HCT116 (cell line): Measurements from ENCODE around the gene S100P. TPM values are rescaled to one million over a fixed set of nuclear protein-coding genes. Genes with fewer than 3 reads are reported as not detected.

Source experiments
- ATAC-seq: fragments of 200-7000 bp; cut with Tn5 transposase; 2 replicates; pipeline ENCODE4 v1.9.1; 2020; ENCODE audit warnings: mild to moderate bottlenecking, moderate library complexity
- BruUV-seq: library from RNA; stranded (reverse); fragments of 400-500 nt; replicated peaks from 2 replicates; lab custom pipeline; 2021; lab: Mats Ljungman, UMichigan
- CTCF ChIA-PET: fragments of 300-600 bp; sonication (Branson Sonifier 250); formaldehyde crosslinking; loops from one replicate; lab custom pipeline; 2021; ENCODE audit warnings: antibody characterized with exemption; lab: Charles Lee
- POLR2A ChIA-PET: fragments of 300-600, 350-600 bp; sonication (Branson Sonifier 250); formaldehyde crosslinking; loops from one replicate; lab custom pipeline; 2021; ENCODE audit warnings: antibody characterized with exemption; lab: Charles Lee
- RAD21 ChIA-PET, 2 experiments: fragments of 300-600 bp; sonication (Branson Sonifier 250); formaldehyde crosslinking; loops; one replicate each; lab custom pipeline; 2023; ENCODE audit warnings: low total read pairs in 2 of 2; ENCODE audit not compliant: uncharacterized antibody in 2 of 2, unreplicated experiment in 2 of 2, low non-redundant PET in 1 of 2; lab: Charles Lee
- DNase-seq: peaks from one replicate; pipeline ENCODE4 v3.0.0-alpha.2; 2010; ENCODE audit warnings: low read depth, low spot score
- H2AFZ ChIP-seq: fragments of 200-600 bp; shearing (Covaris generic), sonication (generic); 2 replicates; pipeline ENCODE4 v1.6.1; 2017; ENCODE audit warnings: low read depth, mixed run types, mixed read lengths, antibody characterized with exemption, low read length; ENCODE audit not compliant: poor library complexity, severe bottlenecking
- H3K27ac ChIP-seq: 2 replicates; pipeline ENCODE4 v1.5.1; 2012; ENCODE audit warnings: low read depth, low read length
- H3K27me3 ChIP-seq: fragments of 200-600 bp; sonication (generic); 2 replicates; pipeline ENCODE4 v1.6.1; 2016; ENCODE audit warnings: mixed run types, low read length, mixed read lengths; ENCODE audit not compliant: insufficient read depth
- H3K36me3 ChIP-seq, 2 experiments: fragments of 200-500 bp in 1 of 2; fragments of 200-600 bp in 1 of 2; sonication (Bioruptor generic) in 1 of 2; sonication (generic) in 1 of 2; 2 replicates each; pipeline versions ENCODE4 v1.5.1 to v1.6.1; 2014 to 2016; ENCODE audit warnings: low read length in 2 of 2, inconsistent platforms in 1 of 2, mixed read lengths in 1 of 2, mixed run types in 1 of 2; ENCODE audit not compliant: insufficient read depth in 2 of 2, control insufficient read depth in 1 of 2
- H3K4me1 ChIP-seq, 2 experiments: fragments of 200-600 bp in 1 of 2; sonication (generic) in 1 of 2; 2 replicates each; pipeline versions ENCODE4 v1.5.1 to v1.6.1; 2012 to 2017; ENCODE audit warnings: low read length in 2 of 2, inconsistent platforms in 1 of 2, mild to moderate bottlenecking in 1 of 2, mixed read lengths in 1 of 2, mixed run types in 1 of 2, moderate library complexity in 1 of 2; ENCODE audit not compliant: insufficient read depth in 2 of 2, control insufficient read depth in 1 of 2
- H3K4me2 ChIP-seq: fragments of 200-600 bp; sonication (generic); 2 replicates; pipeline ENCODE4 v1.6.1; 2017; ENCODE audit warnings: mixed run types, low read length, mixed read lengths
- H3K4me3 ChIP-seq, 2 experiments: fragments of 200-600 bp in 1 of 2; sonication (generic) in 1 of 2; replicated peaks in 1 of 2; 2 replicates each; pipeline ENCODE4 v1.5.1; 2011 to 2016; ENCODE audit warnings: low read length in 2 of 2, control low read depth in 1 of 2, low read depth in 1 of 2, mild to moderate bottlenecking in 1 of 2, mixed read lengths in 1 of 2, mixed run types in 1 of 2
- H3K79me2 ChIP-seq: fragments of 200-600 bp; sonication (generic); 2 replicates; pipeline ENCODE4 v1.6.1; 2017; ENCODE audit warnings: mild to moderate bottlenecking, mixed run types, low read length, moderate library complexity, mixed read lengths; ENCODE audit not compliant: insufficient read depth
- H3K9ac ChIP-seq: fragments of 200-600 bp; sonication (generic); 2 replicates; pipeline ENCODE4 v1.6.1; 2016; ENCODE audit warnings: low read length, mixed read lengths
- H3K9me2 ChIP-seq: fragments of 200-600 bp; sonication (generic), shearing (Covaris generic); 2 replicates; pipeline ENCODE4 v1.6.1; 2017; ENCODE audit warnings: mixed run types, mild to moderate bottlenecking, moderate library complexity; ENCODE audit not compliant: insufficient read depth
- H3K9me3 ChIP-seq, 2 experiments: fragments of 200-500 bp in 1 of 2; fragments of 200-600 bp in 1 of 2; sonication (Bioruptor generic) in 1 of 2; sonication (generic) in 1 of 2; 2 replicates each; pipeline ENCODE4 v1.6.1; 2014 to 2017; ENCODE audit warnings: low read length in 2 of 2, mixed read lengths in 2 of 2, inconsistent platforms in 1 of 2, low read depth in 1 of 2, mild to moderate bottlenecking in 1 of 2, mixed run types in 1 of 2, moderate library complexity in 1 of 2; ENCODE audit not compliant: control insufficient read depth in 1 of 2, insufficient read depth in 1 of 2
- H4K20me1 ChIP-seq: fragments of 200-600 bp; sonication (generic), shearing (Covaris generic); 2 replicates; pipeline ENCODE4 v1.6.1; 2017; ENCODE audit warnings: mixed run types, mild to moderate bottlenecking, moderate library complexity; ENCODE audit not compliant: insufficient read depth
- CTCF ChIP-seq, 3 experiments: fragments of 200-600 bp in 1 of 3; sonication (generic) in 1 of 3; IDR thresholded peaks in 2 of 3; conservative IDR thresholded peaks in 1 of 3; 2 replicates each; pipeline ENCODE4 v1.5.1; 2012 to 2017; ENCODE audit warnings: low read depth in 2 of 3, low read length in 2 of 3, antibody characterized with exemption in 1 of 3, borderline replicate concordance in 1 of 3, control low read depth in 1 of 3, mild to moderate bottlenecking in 1 of 3, mixed read lengths in 1 of 3, mixed run types in 1 of 3, moderate library complexity in 1 of 3; ENCODE audit not compliant: insufficient read depth in 1 of 3
- REST ChIP-seq: IDR thresholded peaks from 2 replicates; pipeline ENCODE4 v1.6.1; 2012; ENCODE audit warnings: low read depth
- intact Hi-C: fragments of 100-400 bp; cut with micrococcal nuclease; formaldehyde crosslinking; loops from 2 replicates; pipeline ENCODE4 v1.10.0; 2022
- total RNA-seq: library from RNA; stranded (reverse); gene quantifications from one replicate; pipeline ENCODE4 v1.2.1, GENCODE V29; 2021; ENCODE audit not compliant: unreplicated experiment

S100P gene
- total RNA-seq, 1 experiment from 2014 or later, result 4.1 TPM

GRCh38 chr4:6686104-6686787, 7.4 kb upstream of the S100P start:
- no peak overlapping the region for H3K4me3 ChIP-seq
- H4K20me1 ChIP-seq, result no peaks in the 10 kb centered on the region
- no peaks in the 10 kb centered on the region for H3K79me2 ChIP-seq
- no peaks in the 10 kb centered on the region for H3K36me3 ChIP-seq
- no peaks in the 10 kb centered on the region for H3K9me2 ChIP-seq
- H3K9me3 ChIP-seq, result no peaks in the 10 kb centered on the region
- H2AFZ ChIP-seq, result no peak overlapping the region
- peaks cover 34 to 41% of the 10 kb centered on the region in 2 experiments for H3K4me1 ChIP-seq
- H3K27ac ChIP-seq, result no peak overlapping the region
- H3K4me2 ChIP-seq, result no peak overlapping the region
- TF ChIP-seq REST (no peak), CTCF (IDR thresholded peaks at IDR 0.05 in 2 of 3, conservative IDR thresholded peaks at IDR 0.05 in 1 of 3; ENCODE audit: borderline replicate concordance in 1 of 3, insufficient read depth in 1 of 3, low read depth in 2 of 3, low read length in 2 of 3) (peak in 2 of 3 experiments; percentile 20; a peak in 3 of 6 replicates)
- no peaks in the 10 kb centered on the region for H3K27me3 ChIP-seq
- POLR2A ChIA-PET, result interaction anchor here (1.7 kb wide), 1 partner anchor 13 kb away, joined by 16 read pairs; a partner anchor contains a TSS
- no peak for DNase-seq
- BruUV-seq, result no TSS peak
- CTCF ChIA-PET, result interaction anchor here (1.9 kb wide), 1 partner anchor 11 kb away, joined by 5 read pairs; no protein-coding TSS in a partner anchor
- ATAC-seq, result no peak
- RAD21 ChIA-PET, result no interaction called here
- H3K9ac ChIP-seq, result no peak overlapping the region
- intact Hi-C loops, result loop anchor here (10.0 kb wide), 1 partner anchor 351 kb away; no protein-coding TSS in a partner anchor
